GM21786 (cell line): ENCODE data around the gene PARL.
"Not testable (repeated sequence)": the region's sequence is repeated elsewhere in the genome, so short reads cannot be mapped to it uniquely, and the experiment has no call there.

ENCODE experiments used
- ATAC-seq: cut with Tn5 transposase; IDR thresholded peaks from one replicate; pipeline ENCODE4 v1.9.1; 2021; ENCODE audit not compliant: unreplicated experiment

The PARL gene

DNA sequence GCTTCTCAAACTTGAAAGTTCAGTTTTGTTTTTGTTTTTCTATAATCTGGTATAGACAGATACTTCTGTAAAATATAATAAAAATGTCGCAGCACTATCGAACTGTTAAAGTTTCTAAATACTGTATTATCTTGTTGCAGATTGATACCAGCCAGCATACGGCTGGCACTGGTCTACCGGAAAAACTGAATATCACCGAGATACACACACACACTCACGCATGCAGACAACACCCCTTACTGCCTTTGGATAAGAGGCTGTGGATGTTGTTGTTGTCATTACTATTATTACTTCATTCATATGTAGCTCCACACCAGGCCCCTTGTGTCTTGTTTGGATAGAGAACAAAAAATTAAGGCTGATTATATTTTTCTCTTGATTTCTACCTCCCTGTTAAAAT lies 91.7 kb downstream of the PARL start:
- no peak for ATAC-seq

GRCh38 chr3:183790700-183791099 lies 94.0 kb downstream of the PARL start:
- no peak for ATAC-seq

DNA sequence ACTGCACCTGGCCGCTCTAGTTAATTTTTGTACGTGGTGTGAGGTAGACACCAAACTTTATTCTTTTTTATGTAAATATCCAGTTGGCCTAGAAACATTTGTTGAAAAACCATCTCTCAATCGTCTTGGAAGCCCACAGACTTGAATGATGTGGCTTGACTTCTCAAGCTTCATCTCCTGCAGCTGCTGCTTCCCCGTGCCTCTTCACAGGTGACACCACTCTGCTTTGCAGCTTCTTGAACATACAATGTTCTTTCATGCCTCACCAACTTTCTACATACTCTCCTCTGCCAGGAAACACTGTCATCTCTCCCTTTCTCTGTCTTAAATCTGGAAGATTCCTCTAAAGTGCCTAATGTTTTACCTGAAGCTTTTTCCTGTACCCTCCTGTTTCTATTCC lies 94.9 kb downstream of the PARL start:
- ATAC-seq = no peak

DNA sequence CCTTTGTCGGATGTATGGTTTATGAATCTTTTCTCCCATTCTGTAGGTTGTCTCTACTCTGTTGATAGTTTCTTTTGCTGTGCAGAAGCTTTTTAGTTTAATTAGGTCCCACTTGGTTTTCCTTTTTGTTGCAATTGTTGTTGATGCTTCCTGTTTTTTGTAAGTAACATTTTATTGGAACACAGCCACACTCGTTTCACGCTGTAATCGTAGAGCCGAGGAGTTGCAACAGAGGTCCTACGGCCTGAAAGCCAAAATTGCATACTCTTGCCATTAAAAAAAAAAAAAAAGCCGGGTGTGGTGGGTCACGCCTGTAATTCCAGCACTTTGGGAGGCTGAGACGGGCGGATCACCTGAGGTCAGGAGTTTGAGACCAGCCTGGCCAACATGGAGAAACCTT lies 100.2 kb downstream of the PARL start:
- ATAC-seq = not testable (repeated sequence)

DNA sequence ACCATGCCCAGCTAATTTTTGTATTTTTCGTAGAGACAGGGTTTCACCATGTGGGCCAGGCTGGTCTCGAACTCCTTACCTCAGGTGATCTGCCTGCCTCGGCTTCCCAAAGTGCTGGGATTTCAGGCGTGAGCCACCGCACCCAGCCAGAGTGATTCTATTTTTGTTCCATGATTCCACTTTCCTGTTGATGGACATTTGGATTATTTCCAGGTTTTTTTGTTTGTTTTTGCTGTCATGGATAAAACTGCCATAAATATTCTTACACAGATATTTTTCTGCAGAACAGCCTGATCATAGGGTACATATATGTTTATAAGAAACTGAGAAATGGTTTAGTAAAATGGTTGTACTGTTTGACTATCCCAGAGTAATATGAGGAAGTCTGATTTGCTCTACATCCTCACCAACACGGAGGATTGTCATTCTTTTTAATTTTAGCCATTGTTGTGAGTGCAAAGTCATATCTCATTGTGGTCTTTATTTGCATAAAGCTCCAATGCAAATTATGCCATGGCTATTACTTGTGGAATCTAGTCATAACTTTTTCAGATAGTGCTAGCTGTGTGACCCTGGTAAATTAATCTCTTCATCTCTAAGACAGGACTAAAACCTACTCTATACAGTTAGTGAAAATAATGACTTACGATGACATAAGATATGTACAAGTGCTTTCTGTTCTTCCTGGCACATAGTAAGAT lies 102.0 kb downstream of the PARL start:
- no peak for ATAC-seq

DNA sequence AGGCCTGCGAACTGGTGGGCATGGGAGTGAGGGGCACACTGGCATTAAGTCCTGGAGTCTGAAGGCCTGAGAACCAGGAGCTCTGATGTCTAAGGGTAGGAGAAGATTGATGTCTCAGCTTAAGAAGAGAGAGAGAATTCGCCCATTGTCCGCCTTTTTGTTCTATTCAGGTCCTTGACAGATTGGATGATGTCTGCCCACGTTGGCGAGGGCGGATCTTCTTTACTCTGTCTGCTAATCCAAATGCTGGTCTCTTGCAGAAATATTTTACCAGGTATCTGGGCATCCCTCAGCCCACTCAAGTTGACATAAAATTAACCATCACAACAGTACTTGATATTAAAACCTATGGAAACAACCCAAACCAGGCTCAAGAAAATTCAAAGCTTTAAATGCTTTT lies 103.4 kb downstream of the PARL start:
- no peak for ATAC-seq

DNA sequence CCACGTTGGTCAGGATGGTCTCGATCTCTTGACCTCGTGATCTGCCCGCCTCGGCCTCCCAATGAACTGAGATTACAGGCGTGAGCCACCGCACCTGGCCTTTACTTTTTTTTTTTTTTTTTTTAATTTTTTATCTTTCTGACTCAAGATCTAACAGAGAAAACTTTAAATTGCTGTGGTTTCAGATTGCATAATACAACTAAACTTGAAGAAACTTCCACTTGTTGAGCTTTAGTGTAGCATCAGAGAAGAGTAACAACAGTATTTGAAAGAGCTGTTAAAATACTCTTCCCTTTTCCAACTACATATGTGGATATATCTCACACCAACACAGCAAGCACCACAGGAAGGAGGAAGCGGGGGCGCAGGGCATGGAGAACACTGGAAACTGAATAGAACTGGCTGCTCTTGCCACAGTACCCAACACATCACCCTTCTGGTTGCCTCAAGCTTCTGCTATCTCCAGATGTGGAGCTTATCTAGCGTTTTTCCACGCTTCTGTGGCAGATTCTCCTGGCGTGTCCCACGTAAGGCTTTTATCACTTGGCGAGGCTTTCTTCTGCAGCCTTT lies 104.7 kb downstream of the PARL start:
- ATAC-seq = no peak
